ENCODE results near the gene RNASEL.

The RNASEL gene

GRCh38 chr1:182600036-182600713 is 11.1 kb upstream of the RNASEL start:
- no peak for DNase-seq (ENCODE audit: low spot score)

GRCh38 chr1:182599339-182599738 is 10.3 kb upstream of the RNASEL start:
- no peak for DNase-seq (ENCODE audit: low spot score)

- DNase-seq (ENCODE audit: low spot score): no peak
Measured at GRCh38 chr1:182598296-182598695, 9.2 kb upstream of the RNASEL start.

- no peak for DNase-seq (ENCODE audit: low spot score)
Measured at GRCh38 chr1:182596934-182597333, 7.9 kb upstream of the RNASEL start.

DNA sequence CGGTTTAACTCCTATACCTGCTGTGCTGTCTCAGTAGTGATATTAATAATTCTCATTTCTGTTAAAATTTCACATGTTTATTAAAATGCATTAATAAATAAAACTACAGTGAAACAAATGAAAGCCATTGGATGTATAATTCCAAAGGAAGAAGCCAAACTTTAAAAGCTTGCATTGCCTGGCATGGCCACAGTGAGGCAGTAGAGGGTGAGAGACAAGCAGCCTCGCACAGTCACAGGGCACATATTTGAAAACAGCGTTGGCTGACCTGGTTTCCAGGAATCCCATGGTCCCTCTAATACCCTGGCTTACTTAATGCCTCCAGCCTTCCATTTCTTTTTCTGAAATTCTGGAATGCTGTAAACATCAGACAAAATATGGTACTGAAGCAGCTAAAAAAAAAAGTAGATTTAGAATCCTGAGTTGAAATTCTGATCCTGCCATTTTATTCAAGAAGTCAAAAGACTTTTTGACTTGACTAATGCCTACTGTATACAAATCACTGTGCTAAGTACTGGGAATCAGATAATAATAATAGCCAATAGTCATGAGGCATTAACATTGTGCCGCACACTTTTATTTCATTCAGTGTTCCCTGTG is 6.7 kb upstream of the RNASEL start:
- peak; percentile 65 for DNase-seq (ENCODE audit: low spot score)

DNA sequence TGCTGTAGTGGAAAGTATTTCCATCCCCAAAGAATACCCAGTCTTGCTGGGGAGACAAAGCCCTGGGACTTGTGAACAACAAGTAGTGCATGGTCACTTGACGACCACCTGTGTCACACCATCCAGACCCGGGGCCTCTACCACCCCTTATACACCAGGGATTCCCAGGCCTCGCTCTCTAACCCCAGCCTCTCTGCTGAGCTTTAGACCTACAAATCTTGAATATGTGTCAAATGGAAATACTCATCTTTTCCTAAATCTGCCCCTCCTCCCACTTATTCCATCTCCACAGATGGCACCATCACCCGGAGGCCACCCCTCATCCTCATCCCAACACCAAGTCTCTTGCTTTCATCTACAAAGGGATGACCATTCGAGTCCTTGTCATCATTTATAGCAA is 875 bp upstream of the RNASEL start:
- no peak for DNase-seq (ENCODE audit: low spot score)

DNA sequence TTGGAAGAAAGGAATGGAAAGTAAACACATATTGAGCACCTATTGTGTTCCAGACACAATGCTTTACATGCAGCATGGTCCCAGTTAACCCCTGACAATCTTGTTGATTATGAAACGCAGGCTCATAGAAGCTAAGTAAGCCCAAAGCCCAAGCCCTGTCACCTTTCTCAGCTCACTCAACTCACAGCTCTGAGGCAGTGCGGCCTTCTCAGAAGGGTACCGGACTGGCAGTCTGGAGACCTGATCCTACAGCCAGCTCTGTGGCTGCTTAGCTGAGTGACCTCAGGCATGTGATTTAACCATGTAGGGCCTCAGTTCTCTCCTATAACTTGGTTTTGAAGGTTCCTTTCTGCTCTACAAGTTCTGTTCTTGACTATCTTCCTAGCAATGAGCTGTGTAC is 464 bp upstream of the RNASEL start:
- DNase-seq (ENCODE audit: low spot score): no peak

GRCh38 chr1:182587666-182588499 is 1.2 kb downstream of the RNASEL start:
- DNase-seq (ENCODE audit: low spot score): no peak

DNA sequence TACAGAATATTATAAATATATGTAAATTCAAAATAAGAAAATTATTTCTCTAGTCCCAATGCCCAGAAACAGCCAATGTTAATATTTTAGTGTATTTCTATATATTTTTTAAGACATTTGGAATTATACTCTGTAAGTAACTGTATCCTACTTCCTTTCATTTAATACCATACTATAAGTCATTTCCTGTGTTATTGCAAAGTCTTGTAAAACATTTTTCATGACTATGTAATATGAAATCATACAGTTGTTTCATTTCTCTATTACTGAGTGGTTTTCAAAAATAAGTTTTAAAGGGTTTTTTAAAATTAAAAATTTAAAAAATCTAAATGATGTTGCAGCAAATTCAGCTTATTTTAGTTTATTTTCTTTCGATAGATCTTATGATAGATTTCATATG is 2.0 kb downstream of the RNASEL start:
- DNase-seq (ENCODE audit: low spot score): no peak

GRCh38 chr1:182586380-182586779 is 2.7 kb downstream of the RNASEL start:
- DNase-seq (ENCODE audit: low spot score): no peak

GRCh38 chr1:182584746-182585145 is 4.3 kb downstream of the RNASEL start:
- DNase-seq (ENCODE audit: low spot score): no peak

GRCh38 chr1:182580736-182581135 is 8.3 kb downstream of the RNASEL start:
- DNase-seq (ENCODE audit: low spot score): no peak

DNA sequence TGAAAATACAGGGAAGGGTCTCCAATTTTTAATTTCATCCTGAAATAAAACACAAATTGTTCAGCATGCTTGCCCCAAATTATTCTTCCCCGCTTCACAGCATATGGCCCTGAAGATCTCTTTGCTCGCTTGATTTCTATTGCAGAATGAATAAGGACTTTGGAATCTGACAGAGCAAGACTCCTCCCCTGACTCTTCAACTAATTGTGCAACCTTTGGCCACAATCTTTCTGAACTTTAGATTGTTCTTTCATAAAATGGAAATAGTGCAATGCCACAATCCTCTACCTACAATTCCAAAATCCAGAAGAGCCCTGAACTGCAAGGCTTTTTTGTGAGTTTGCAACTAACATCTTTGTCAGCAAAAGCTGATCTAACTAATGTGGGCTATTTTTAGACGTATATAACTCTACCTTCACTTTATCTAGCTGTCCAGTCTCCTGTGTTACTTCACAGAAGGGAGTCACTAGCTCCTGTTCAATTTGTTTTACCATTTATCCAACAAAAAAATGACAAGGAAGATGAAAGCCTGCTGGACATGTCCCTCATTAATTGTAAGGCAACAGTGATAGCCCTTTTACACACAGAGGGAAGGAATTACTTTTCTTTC is 13.4 kb downstream of the RNASEL start:
- no peak for DNase-seq (ENCODE audit: low spot score)

- DNase-seq (ENCODE audit: low spot score): no peak
Measured at GRCh38 chr1:182574156-182574555, 14.9 kb downstream of the RNASEL start.

DNA sequence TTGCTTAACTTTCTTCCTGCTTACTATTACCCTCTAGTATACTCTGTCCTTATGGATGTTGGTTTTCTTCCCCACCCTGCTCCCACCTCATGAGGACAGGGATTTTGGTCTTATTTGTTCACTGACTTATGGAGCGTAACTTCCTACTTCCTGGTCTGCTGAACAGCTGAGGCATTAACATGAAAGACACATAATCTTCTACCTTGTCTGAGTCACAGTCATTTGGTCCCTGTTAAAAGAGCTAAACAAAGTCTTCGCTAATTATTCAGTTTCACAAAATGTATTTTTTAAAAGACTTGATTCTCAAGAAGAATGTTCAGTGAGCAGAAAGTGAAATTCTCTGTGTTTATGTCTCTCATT is 18.5 kb downstream of the RNASEL start:
- no peak for DNase-seq (ENCODE audit: low spot score)

DNA sequence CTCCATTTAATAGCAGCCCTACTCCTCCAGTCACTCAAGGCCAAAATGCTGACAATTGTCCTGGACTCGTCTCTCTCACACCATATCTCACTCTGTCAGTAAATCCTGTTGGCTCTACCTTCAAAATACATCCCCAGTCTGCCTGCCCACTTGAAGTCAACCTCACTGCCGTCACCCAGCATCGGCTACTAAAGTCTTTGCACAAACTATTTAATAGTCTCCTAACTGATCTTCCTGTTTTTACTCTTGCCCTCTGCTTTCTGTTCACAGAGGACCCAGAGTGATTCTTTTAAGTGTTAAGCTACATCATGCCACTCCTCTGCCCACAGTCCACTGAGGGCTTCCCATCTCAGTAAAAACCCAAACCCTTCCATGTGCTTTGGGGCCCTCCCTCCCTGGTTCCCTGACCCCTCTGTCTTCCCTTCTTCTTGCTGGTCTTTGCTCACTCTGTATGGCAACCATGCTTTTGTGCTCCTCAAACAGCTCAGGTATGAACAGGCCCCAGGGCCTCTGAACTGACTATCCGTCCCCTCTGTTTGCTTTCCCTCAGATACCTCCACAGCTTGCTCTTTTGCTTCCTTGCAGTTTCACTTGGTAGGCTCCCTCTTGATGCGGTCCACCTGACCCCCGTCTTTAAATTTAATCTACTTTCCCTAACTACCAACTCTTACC is 19.0 kb downstream of the RNASEL start:
- no peak for DNase-seq (ENCODE audit: low spot score)

DNA sequence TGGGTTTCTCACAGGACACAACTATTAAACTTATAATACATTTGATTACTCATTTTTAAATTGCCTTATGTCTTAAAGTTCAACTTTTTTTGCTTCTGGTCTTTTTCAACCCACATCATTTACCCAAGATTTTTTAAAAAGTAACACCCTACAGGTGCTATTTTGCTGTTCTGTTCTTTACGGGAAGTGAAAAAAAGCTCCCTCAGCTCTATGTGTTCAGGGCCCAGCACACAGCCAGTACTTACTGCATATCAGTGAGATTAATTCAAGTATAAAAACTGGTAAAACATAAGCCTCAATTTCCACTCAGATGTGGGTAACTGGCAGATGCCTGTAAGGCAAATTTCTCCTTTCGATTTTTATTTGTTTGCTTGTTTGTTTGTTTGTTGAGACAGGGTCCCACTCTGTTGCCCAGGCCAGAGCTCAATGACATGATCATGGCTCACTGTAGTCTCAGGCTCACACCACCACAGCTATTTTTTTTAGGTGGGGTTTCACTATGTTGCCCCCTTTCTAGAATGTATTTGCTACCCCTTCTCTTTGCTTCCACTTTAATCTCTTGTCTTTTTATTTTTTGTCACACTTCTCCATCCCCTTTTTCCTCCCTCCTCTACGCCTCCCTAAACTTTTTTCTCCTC is 20.3 kb downstream of the RNASEL start:
- no peak for DNase-seq (ENCODE audit: low spot score)

GRCh38 chr1:182567629-182568028 is 21.4 kb downstream of the RNASEL start:
- DNase-seq (ENCODE audit: low spot score): no peak

- no peak for DNase-seq (ENCODE audit: low spot score)
Measured at GRCh38 chr1:182565537-182565936, 23.5 kb downstream of the RNASEL start.

GRCh38 chr1:182564406-182565004 is 24.6 kb downstream of the RNASEL start:
- no peak for DNase-seq (ENCODE audit: low spot score)

DNA sequence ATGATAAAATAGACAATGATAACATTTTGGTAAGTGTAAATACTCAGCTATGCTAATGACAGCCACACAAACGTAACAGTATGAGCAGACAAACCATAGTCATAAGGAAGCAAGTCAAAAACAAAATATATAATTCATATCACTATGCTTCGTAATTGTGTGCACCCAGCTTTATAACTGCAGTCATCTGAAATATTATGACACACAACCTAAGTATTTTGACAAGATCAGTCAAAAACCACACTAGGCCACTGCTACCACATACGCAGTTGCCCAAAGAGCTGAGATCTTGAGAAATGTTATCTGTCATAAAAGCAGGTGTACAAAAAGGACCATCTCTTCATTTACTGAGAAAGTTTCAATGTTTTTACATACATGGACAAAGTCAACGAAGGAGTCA is 26.0 kb downstream of the RNASEL start:
- no peak for DNase-seq (ENCODE audit: low spot score)

All from CD4-positive, alpha-beta T cell treated with Interleukin-15 for 4 hours (primary cell).